IPS-NIHi11 (cell line): ENCODE measurements around the gene SLC66A2.
"Not testable (repeated sequence)": the region's sequence is repeated elsewhere in the genome, so short reads cannot be mapped to it uniquely, and the experiment has no call there.

Experiments
- DNase-seq: peaks from one replicate; pipeline ENCODE4 v3.0.0; 2012; ENCODE audit warnings: mixed read lengths, low spot score

SLC66A2 gene

GRCh38 chr18:79951545-79952455, at the start of gene SLC66A2:
SLC66A2 (minus strand) TSS chr18:79951653; CDS start chr18:79950926, 727 bp downstream.
- DNase-seq, result peak; percentile 97

GRCh38 chr18:80000877-80001276, 49.4 kb upstream of the SLC66A2 start:
- no peak for DNase-seq

- DNase-seq, result not testable (repeated sequence)
These were observed 48.2 kb upstream of the SLC66A2 start for GRCh38 chr18:79999701-80000100.

- no peak for DNase-seq
These were observed 40.0 kb upstream of the SLC66A2 start for GRCh38 chr18:79991494-79991893.

- no peak for DNase-seq
These were observed 37.7 kb upstream of the SLC66A2 start for GRCh38 chr18:79989195-79989497.

GRCh38 chr18:79988451-79989194, 37.2 kb upstream of the SLC66A2 start, which contains the start of gene TXNL4A:
TXNL4A (minus strand) TSS chr18:79988563; CDS start chr18:79988392, 171 bp downstream.
- DNase-seq, result peak; percentile 91

- DNase-seq, result peak; percentile 82
These were observed 36.6 kb upstream of the SLC66A2 start for GRCh38 chr18:79988071-79988450.

- no peak for DNase-seq
These were observed 36.1 kb upstream of the SLC66A2 start for GRCh38 chr18:79987566-79987965.

GRCh38 chr18:79986726-79987125, 35.3 kb upstream of the SLC66A2 start:
- no peak for DNase-seq

GRCh38 chr18:79985172-79985571, 33.7 kb upstream of the SLC66A2 start:
- DNase-seq, result no peak

- DNase-seq, result no peak
These were observed 32.3 kb upstream of the SLC66A2 start for GRCh38 chr18:79983793-79984192.

GRCh38 chr18:79983253-79983652, 31.8 kb upstream of the SLC66A2 start:
- DNase-seq, result no peak

GRCh38 chr18:79982736-79983135, 31.3 kb upstream of the SLC66A2 start:
- no peak for DNase-seq

- DNase-seq, result no peak
These were observed 29.1 kb upstream of the SLC66A2 start for GRCh38 chr18:79980585-79980984.

GRCh38 chr18:79979843-79980242, 28.4 kb upstream of the SLC66A2 start:
- no peak for DNase-seq

- DNase-seq, result no peak
These were observed 24.7 kb upstream of the SLC66A2 start for GRCh38 chr18:79975985-79976680.

GRCh38 chr18:79975043-79975442, 23.6 kb upstream of the SLC66A2 start:
- no peak for DNase-seq

- DNase-seq, result no peak
These were observed 22.7 kb upstream of the SLC66A2 start for GRCh38 chr18:79974025-79974654.

- no peak for DNase-seq
These were observed 22.1 kb upstream of the SLC66A2 start for GRCh38 chr18:79973517-79973916.

GRCh38 chr18:79972720-79973119, 21.3 kb upstream of the SLC66A2 start:
- no peak for DNase-seq

GRCh38 chr18:79971986-79972385, 20.5 kb upstream of the SLC66A2 start:
- DNase-seq, result no peak
